Liver (tissue), 9 donors: Measurements from ENCODE around the gene C3orf70. TPM values are rescaled to one million over a fixed set of nuclear protein-coding genes. Genes with fewer than 3 reads are reported as not detected.

ENCODE experiments used
- DNase-seq: peaks from one replicate; pipeline ENCODE4 v3.0.0-alpha.2; 2017; ENCODE audit warnings: low spot score
- H3K27ac ChIP-seq, 2 donors: one replicate each; pipeline ENCODE4 v1.7.0; 2013; ENCODE audit warnings: inconsistent platforms in 2 of 2, low read length in 2 of 2, control low read depth in 1 of 2, low read depth in 1 of 2, mild to moderate bottlenecking in 1 of 2
- H3K27me3 ChIP-seq, 4 donors: one replicate each; pipeline versions ENCODE4 v1.6.1 to v1.7.0; 2013; ENCODE audit warnings: low read length in 3 of 4, inconsistent platforms in 1 of 4, mild to moderate bottlenecking in 1 of 4, moderate library complexity in 1 of 4; ENCODE audit not compliant: control insufficient read depth in 4 of 4, insufficient read depth in 4 of 4
- H3K36me3 ChIP-seq, 4 donors: one replicate each; pipeline versions ENCODE4 v1.6.1 to v1.7.0; 2013; ENCODE audit warnings: low read length in 3 of 4, mild to moderate bottlenecking in 3 of 4, low read depth in 1 of 4, moderate library complexity in 1 of 4; ENCODE audit not compliant: control insufficient read depth in 4 of 4, insufficient read depth in 3 of 4
- H3K4me1 ChIP-seq, 4 donors: one replicate each; pipeline versions ENCODE4 v1.6.1 to v1.7.0; 2013; ENCODE audit warnings: low read length in 3 of 4, mild to moderate bottlenecking in 3 of 4, moderate library complexity in 1 of 4; ENCODE audit not compliant: control insufficient read depth in 4 of 4, insufficient read depth in 4 of 4
- H3K4me3 ChIP-seq, 3 donors: one replicate each; pipeline versions ENCODE4 v1.6.1 to v1.7.0; 2013; ENCODE audit warnings: low read length in 3 of 3, control low read depth in 1 of 3, low read depth in 1 of 3, mild to moderate bottlenecking in 1 of 3
- H3K9ac ChIP-seq, 2 donors: one replicate each; pipeline ENCODE4 v1.7.0; 2013; ENCODE audit warnings: low read length in 2 of 2, mild to moderate bottlenecking in 2 of 2, moderate library complexity in 2 of 2, control low read depth in 1 of 2, low read depth in 1 of 2
- H3K9me3 ChIP-seq, 4 donors: one replicate each; pipeline versions ENCODE4 v1.6.1 to v1.7.0; 2013; ENCODE audit warnings: low read length in 3 of 4; ENCODE audit not compliant: control insufficient read depth in 4 of 4
- EGR1 ChIP-seq, 2 donors: IDR thresholded peaks; 2 replicates each; pipeline ENCODE4 v1.6.1; 2016 to 2018; ENCODE audit warnings: antibody characterized with exemption in 2 of 2, low read depth in 2 of 2
- FOXA1 ChIP-seq: IDR thresholded peaks from 2 replicates; pipeline ENCODE4 v1.6.1; 2016; ENCODE audit warnings: antibody characterized with exemption
- HNF4A ChIP-seq, 2 donors: conservative IDR thresholded peaks; 2 replicates each; pipeline ENCODE4 v1.6.1; 2016; ENCODE audit warnings: antibody characterized with exemption in 2 of 2, mild to moderate bottlenecking in 2 of 2
- HNF4G ChIP-seq: IDR thresholded peaks from 2 replicates; pipeline ENCODE4 v1.6.1; 2016; ENCODE audit warnings: antibody characterized with exemption
- JUND ChIP-seq, 2 donors: IDR thresholded peaks; 2 replicates each; pipeline ENCODE4 v1.6.1; 2016; ENCODE audit warnings: antibody characterized with exemption in 2 of 2
- NR2F2 ChIP-seq: IDR thresholded peaks from 2 replicates; pipeline ENCODE4 v1.6.1; 2016; ENCODE audit warnings: antibody characterized with exemption
- RAD21 ChIP-seq, 2 donors: IDR thresholded peaks; 2 replicates each; pipeline ENCODE4 v1.6.1; 2016; ENCODE audit warnings: antibody characterized with exemption in 2 of 2, mild to moderate bottlenecking in 2 of 2
- REST ChIP-seq: IDR thresholded peaks from 2 replicates; pipeline ENCODE4 v1.6.1; 2016; ENCODE audit warnings: antibody characterized with exemption, mild to moderate bottlenecking
- RXRA ChIP-seq, 2 donors: IDR thresholded peaks; 2 replicates each; pipeline ENCODE4 v1.6.1; 2017 to 2018; ENCODE audit warnings: antibody characterized with exemption in 2 of 2, mild to moderate bottlenecking in 1 of 2
- SP1 ChIP-seq: IDR thresholded peaks from 2 replicates; pipeline ENCODE4 v1.6.1; 2018; ENCODE audit warnings: antibody characterized with exemption, mild to moderate bottlenecking
- TAF1 ChIP-seq: conservative IDR thresholded peaks from 2 replicates; pipeline ENCODE4 v1.6.1; 2016; ENCODE audit warnings: antibody characterized with exemption, mild to moderate bottlenecking
- YY1 ChIP-seq: IDR thresholded peaks from 2 replicates; pipeline ENCODE4 v1.6.1; 2016; ENCODE audit warnings: antibody characterized with exemption, mild to moderate bottlenecking
- WGBS: extraction: QIAGEN DNeasy Blood & Tissue Kit; methylation state at CpG from one replicate; pipeline ENCODE4 v1.1.7; 2013; 5-methylcytosine and 5-hydroxymethylcytosine counted together
- polyA plus RNA-seq, 2 donors: library from polyadenylated mRNA; stranded (reverse) in 1 of 2; unstranded in 1 of 2; fragments of 200-250 nt in 1 of 2; fragments of >200 nt in 1 of 2; fragmentation: Nextera tagmentation in 1 of 2; extraction: Ambion mirVana in 1 of 2; gene quantifications; one replicate each; pipeline versions ENCODE4 v1.2.1 to v1.2.3, GENCODE V29; 2013 to 2015
- total RNA-seq, 2 donors: library from RNA; depleted of rRNA; stranded (reverse); fragments of >200 nt; gene quantifications; one replicate each; pipeline ENCODE4 v1.2.3, GENCODE V29; 2014
- TF ChIP-seq, protein P1 (sequence below): IDR thresholded peaks from 2 replicates; pipeline ENCODE4 v1.6.1; 2016; ENCODE audit warnings: antibody characterized with exemption
- TF ChIP-seq, protein P2 (sequence below): IDR thresholded peaks from 2 replicates; pipeline ENCODE4 v1.6.1; 2016; ENCODE audit warnings: antibody characterized with exemption
- donor health status: healthy.
- donor health status: healthy.
- donor health status: healthy.
- donor health status: healthy.
- donor health status: healthy.

C3orf70 gene
- total and polyA plus RNA-seq, 4 donors, result 0.15 to 0.79 (median 0.41) TPM

DNA sequence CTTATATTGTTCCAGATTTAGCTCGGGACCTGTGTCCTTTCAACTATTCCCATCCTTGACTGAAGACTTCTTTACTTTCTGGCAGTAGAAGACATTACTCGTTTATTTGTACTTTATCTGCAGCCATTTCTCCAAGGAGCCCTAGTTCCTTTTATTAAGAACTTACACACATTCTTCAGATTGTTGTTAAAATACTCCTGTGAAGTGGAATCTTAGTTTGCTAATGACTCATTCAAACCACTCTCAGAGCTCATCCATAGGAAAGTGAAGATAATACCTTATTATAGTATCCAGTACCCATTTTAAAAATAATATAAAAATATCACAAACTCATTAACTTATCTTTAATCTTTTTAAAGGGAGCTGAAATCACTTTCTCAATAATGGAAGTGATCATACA lies 63.5 kb downstream of the C3orf70 start (continued):
- TF ChIP-seq REST (no peak), NR2F2 (no peak), YY1 (no peak), EGR1 (IDR thresholded peaks at IDR 0.05; ENCODE audit: low read depth in 2 of 2) (no peak), RXRA (IDR thresholded peaks at IDR 0.05) (no peak), RAD21 (IDR thresholded peaks at IDR 0.05) (no peak)
- TF ChIP-seq, protein P1, sequence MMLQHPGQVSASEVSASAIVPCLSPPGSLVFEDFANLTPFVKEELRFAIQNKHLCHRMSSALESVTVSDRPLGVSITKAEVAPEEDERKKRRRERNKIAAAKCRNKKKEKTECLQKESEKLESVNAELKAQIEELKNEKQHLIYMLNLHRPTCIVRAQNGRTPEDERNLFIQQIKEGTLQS, result no peak

- no peak overlapping the region for H3K9ac ChIP-seq
- H3K36me3 ChIP-seq, result no peaks in the 10 kb centered on the region
These were observed 65.4 kb downstream of the C3orf70 start for GRCh38 chr3:185087419-185087818.

More at GRCh38 chr3:185087419-185087818, 65.4 kb downstream of the C3orf70 start:
- no peak for TF ChIP-seq NR2F2
- no peak for TF ChIP-seq FOXA1
- TF ChIP-seq JUND (IDR thresholded peaks at IDR 0.05), result no peak
- TF ChIP-seq YY1, result no peak
- TF ChIP-seq REST, result no peak
- TF ChIP-seq SP1, result no peak
- no peak for TF ChIP-seq HNF4G
- no peak for TF ChIP-seq TAF1
- TF ChIP-seq EGR1 (IDR thresholded peaks at IDR 0.05; ENCODE audit: low read depth in 2 of 2), result no peak
- TF ChIP-seq RXRA (IDR thresholded peaks at IDR 0.05), result no peak
- TF ChIP-seq HNF4A (conservative IDR thresholded peaks at IDR 0.05), result no peak
- TF ChIP-seq, protein P2, sequence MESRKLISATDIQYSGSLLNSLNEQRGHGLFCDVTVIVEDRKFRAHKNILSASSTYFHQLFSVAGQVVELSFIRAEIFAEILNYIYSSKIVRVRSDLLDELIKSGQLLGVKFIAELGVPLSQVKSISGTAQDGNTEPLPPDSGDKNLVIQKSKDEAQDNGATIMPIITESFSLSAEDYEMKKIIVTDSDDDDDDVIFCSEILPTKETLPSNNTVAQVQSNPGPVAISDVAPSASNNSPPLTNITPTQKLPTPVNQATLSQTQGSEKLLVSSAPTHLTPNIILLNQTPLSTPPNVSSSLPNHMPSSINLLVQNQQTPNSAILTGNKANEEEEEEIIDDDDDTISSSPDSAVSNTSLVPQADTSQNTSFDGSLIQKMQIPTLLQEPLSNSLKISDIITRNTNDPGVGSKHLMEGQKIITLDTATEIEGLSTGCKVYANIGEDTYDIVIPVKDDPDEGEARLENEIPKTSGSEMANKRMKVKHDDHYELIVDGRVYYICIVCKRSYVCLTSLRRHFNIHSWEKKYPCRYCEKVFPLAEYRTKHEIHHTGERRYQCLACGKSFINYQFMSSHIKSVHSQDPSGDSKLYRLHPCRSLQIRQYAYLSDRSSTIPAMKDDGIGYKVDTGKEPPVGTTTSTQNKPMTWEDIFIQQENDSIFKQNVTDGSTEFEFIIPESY, result no peak
- TF ChIP-seq RAD21 (IDR thresholded peaks at IDR 0.05), result no peak
- WGBS, result 77% methylated on average over 3 of the region's 3 CpGs
- Histone ChIP-seq H3K4me3 (no peak overlapping the region), H3K27ac (no peak overlapping the region), H3K27me3 (no peaks in the 10 kb centered on the region), H3K4me1 (no peaks in the 10 kb centered on the region), H3K9me3 (no peaks in the 10 kb centered on the region)
- DNase-seq, result no peak
